ENCODE results near the gene ZDHHC3. TPM values are rescaled to one million over a fixed set of nuclear protein-coding genes. Genes with fewer than 3 reads are reported as not detected.

Gene ZDHHC3
- total and polyA plus RNA-seq, 2 donors (not counting 1 experiment from before 2014, with no cell fraction given), result 37.2 to 52.6 TPM

DNA sequence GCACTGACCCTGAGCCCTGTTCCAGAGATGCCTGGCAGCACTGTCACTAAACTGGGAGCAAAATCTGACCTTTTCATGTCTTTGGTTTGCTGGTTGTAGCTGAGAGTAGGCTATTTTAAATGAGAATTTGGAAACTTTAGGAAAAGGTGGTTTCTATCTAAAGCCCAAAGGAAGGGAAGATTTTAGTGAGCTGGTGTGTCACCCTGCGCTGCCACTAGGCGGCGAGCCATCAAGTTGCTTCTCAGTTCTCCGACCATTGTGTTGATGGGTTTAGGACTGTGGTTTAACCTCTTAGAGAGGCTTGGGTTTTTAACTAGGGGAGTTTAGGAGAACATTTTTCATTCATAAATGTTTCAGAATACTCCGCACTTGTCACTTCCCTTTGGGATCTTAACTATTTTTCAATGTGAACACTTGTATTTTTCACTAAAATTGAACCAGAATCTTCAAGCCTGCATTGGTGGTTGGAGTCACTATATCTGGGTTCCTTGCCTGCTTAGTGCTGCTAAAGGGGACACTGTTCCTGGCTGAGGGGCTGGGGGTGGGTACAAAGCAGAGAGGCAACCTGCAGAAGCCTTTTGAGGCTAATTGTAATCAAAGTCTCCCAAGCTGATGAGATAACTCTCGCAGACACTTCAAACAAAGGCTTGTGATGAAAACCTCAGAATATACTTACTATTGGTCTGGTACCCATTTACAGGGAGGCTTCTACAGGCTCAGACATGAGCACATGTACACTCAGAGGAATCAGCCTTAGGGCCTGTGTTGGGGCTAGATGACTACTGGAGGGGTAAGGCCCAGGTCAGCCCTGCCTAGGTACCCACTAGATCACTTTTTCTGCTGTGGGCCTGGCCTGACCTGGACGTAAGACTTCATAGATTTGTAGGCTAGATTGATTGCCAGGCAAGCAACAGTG lies 16.8 kb upstream of the ZDHHC3 start:
- H3K4me3 ChIP-seq (ENCODE audit: control extremely low read depth in 1 of 5, extremely low read depth in 1 of 5, insufficient read depth in 1 of 5, low read depth in 2 of 5, low read length in 4 of 5), result no peak overlapping the region
- no peak overlapping the region for H3K4me3 Mint-ChIP-seq
- CTCF ChIA-PET, result interaction anchor here (0.6 to 2.3 kb wide), 4 partner anchors 9 to 16 kb away, joined by 4 to 7 read pairs (median 5); partner anchors contain the start of genes EXOSC7 and ZDHHC3
- H3K9me3 Mint-ChIP-seq (ENCODE audit: insufficient read depth), result no peaks in the 10 kb centered on the region
- H3K27ac Mint-ChIP-seq, result no peak overlapping the region
- H3K79me2 ChIP-seq (ENCODE audit: control insufficient read depth, insufficient read depth, low read length), result peaks cover 9% of the 10 kb centered on the region
- WGBS (ENCODE audit: insufficient coverage), result 89% methylated on average over 4 of the region's 7 CpGs
- peaks cover under 1% of the 10 kb centered on the region for H3K4me1 Mint-ChIP-seq
- H3K36me3 ChIP-seq (replicated peaks in 1 of 2; ENCODE audit: control extremely low read depth in 1 of 2, control insufficient read depth in 1 of 2, extremely low read depth in 1 of 2, insufficient read depth in 2 of 2, low read length in 1 of 2), result peaks cover 0 to 44% of the 10 kb centered on the region in 2 experiments
- H3K9ac ChIP-seq (ENCODE audit: low read length), result no peak overlapping the region
- H3K4me2 ChIP-seq (replicated peaks; ENCODE audit: low read depth, low read length, poor library complexity, severe bottlenecking), result no peak overlapping the region
- TF ChIP-seq, protein P1, sequence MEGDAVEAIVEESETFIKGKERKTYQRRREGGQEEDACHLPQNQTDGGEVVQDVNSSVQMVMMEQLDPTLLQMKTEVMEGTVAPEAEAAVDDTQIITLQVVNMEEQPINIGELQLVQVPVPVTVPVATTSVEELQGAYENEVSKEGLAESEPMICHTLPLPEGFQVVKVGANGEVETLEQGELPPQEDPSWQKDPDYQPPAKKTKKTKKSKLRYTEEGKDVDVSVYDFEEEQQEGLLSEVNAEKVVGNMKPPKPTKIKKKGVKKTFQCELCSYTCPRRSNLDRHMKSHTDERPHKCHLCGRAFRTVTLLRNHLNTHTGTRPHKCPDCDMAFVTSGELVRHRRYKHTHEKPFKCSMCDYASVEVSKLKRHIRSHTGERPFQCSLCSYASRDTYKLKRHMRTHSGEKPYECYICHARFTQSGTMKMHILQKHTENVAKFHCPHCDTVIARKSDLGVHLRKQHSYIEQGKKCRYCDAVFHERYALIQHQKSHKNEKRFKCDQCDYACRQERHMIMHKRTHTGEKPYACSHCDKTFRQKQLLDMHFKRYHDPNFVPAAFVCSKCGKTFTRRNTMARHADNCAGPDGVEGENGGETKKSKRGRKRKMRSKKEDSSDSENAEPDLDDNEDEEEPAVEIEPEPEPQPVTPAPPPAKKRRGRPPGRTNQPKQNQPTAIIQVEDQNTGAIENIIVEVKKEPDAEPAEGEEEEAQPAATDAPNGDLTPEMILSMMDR (IDR thresholded peaks at IDR 0.05), result peak; percentile 76
- no peak for TF ChIP-seq EZH2 (IDR thresholded peaks at IDR 0.05; ENCODE audit: borderline replicate concordance, insufficient read depth, low read depth, low read length, poor library complexity, severe bottlenecking)
- no peak for ATAC-seq (ENCODE audit: low read depth)
- intact Hi-C loops (cut with micrococcal nuclease), result no loop called here
- H2AFZ ChIP-seq (ENCODE audit: insufficient read depth, low read depth, low read length, poor library complexity, severe bottlenecking), result no peak overlapping the region
- H3K9me3 ChIP-seq (ENCODE audit: control extremely low read depth in 1 of 3, control insufficient read depth in 2 of 3, insufficient read depth in 1 of 3, low read length in 2 of 3), result no peaks in the 10 kb centered on the region
- H4K20me1 ChIP-seq (ENCODE audit: control insufficient read depth, insufficient read depth, low read length, poor library complexity, severe bottlenecking), result peaks cover 24% of the 10 kb centered on the region
- H3K27ac ChIP-seq (ENCODE audit: low read length in 2 of 2), result no peak overlapping the region
- no peaks in the 10 kb centered on the region for H3K27me3 ChIP-seq (replicated peaks in 1 of 4; ENCODE audit: control extremely low read depth in 1 of 4, control insufficient read depth in 3 of 4, insufficient read depth in 4 of 4, low read length in 3 of 4)
- peaks cover 0 to 3% of the 10 kb centered on the region in 2 donors for H3K4me1 ChIP-seq (ENCODE audit: control insufficient read depth in 2 of 2, insufficient read depth in 2 of 2, low read length in 2 of 2)
- POLR2A ChIA-PET, result no interaction called here
- no peak for DNase-seq
- no peaks in the 10 kb centered on the region for H3K27me3 Mint-ChIP-seq

DNA sequence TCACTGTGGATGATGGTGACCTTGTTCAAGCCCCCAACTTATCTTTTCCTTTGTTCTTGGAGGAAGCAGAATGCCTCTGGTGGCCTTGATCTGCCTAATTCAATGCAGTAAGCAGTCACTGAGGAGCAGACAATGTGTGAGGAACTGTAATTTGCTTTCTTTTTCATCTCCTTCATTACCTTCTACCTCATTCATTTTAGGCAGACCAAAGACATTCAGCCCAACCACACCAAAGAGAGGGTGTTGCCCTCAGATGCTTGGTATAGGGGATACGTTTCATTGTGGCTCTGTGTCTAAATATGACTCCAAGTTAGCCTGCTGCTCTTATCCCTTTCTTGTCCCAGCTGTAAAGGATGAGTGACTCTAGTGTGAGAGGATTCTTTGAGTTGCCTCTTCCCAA lies 15.4 kb upstream of the ZDHHC3 start:
- intact Hi-C loops (cut with micrococcal nuclease), result no loop called here
- Histone ChIP-seq H3K9ac (ENCODE audit: low read length) (no peak overlapping the region), H3K4me2 (replicated peaks; ENCODE audit: low read depth, low read length, poor library complexity, severe bottlenecking) (no peak overlapping the region), H3K27me3 (replicated peaks in 1 of 4; ENCODE audit: control extremely low read depth in 1 of 4, control insufficient read depth in 3 of 4, insufficient read depth in 4 of 4, low read length in 3 of 4) (no peaks in the 10 kb centered on the region), H3K9me3 (ENCODE audit: control extremely low read depth in 1 of 3, control insufficient read depth in 2 of 3, insufficient read depth in 1 of 3, low read length in 2 of 3) (no peaks in the 10 kb centered on the region), H3K4me3 (ENCODE audit: control extremely low read depth in 1 of 5, extremely low read depth in 1 of 5, insufficient read depth in 1 of 5, low read depth in 2 of 5, low read length in 4 of 5) (no peak overlapping the region), H4K20me1 (ENCODE audit: control insufficient read depth, insufficient read depth, low read length, poor library complexity, severe bottlenecking) (peaks cover 29% of the 10 kb centered on the region), H3K79me2 (ENCODE audit: control insufficient read depth, insufficient read depth, low read length) (peaks cover 9% of the 10 kb centered on the region), H3K36me3 (replicated peaks in 1 of 2; ENCODE audit: control extremely low read depth in 1 of 2, control insufficient read depth in 1 of 2, extremely low read depth in 1 of 2, insufficient read depth in 2 of 2, low read length in 1 of 2) (peaks cover 0 to 34% of the 10 kb centered on the region in 2 experiments), H3K4me1 (ENCODE audit: control insufficient read depth in 2 of 2, insufficient read depth in 2 of 2, low read length in 2 of 2) (no peaks in the 10 kb centered on the region), H2AFZ (ENCODE audit: insufficient read depth, low read depth, low read length, poor library complexity, severe bottlenecking) (no peak overlapping the region), H3K27ac (ENCODE audit: low read length in 2 of 2) (no peak overlapping the region)
- no peak for ATAC-seq (ENCODE audit: low read depth)
- no peak overlapping the region for H3K27ac Mint-ChIP-seq
- POLR2A ChIA-PET, result no interaction called here
- DNase-seq, result no peak
- no peaks in the 10 kb centered on the region for H3K9me3 Mint-ChIP-seq (ENCODE audit: insufficient read depth)
- no peak overlapping the region for H3K4me3 Mint-ChIP-seq
- H3K27me3 Mint-ChIP-seq, result no peaks in the 10 kb centered on the region
- TF ChIP-seq EZH2 (IDR thresholded peaks at IDR 0.05; ENCODE audit: borderline replicate concordance, insufficient read depth, low read depth, low read length, poor library complexity, severe bottlenecking), result no peak
- TF ChIP-seq, protein P1 (IDR thresholded peaks at IDR 0.05), result no peak
- peaks cover 3% of the 10 kb centered on the region for H3K4me1 Mint-ChIP-seq
- no CpG with 5 or more reads among the region's 1 CpG for WGBS (ENCODE audit: insufficient coverage)
- CTCF ChIA-PET, result no interaction called here
